Aorta (tissue), 5 donors: ENCODE data around the gene PRKAG1. TPM values are rescaled to one million over a fixed set of nuclear protein-coding genes. Genes with fewer than 3 reads are reported as not detected.

Experiments
- ATAC-seq: fragments of 200-7000 bp; cut with Tn5 transposase; one replicate; pipeline ENCODE4 v1.9.1; 2022; ENCODE audit warnings: moderate library complexity; ENCODE audit not compliant: low FRiP score
- DNase-seq, 2 donors: peaks; one replicate each; pipeline ENCODE4 v3.0.0-alpha.2; 2020
- H3K27ac ChIP-seq, 2 donors: one replicate each; pipeline ENCODE4 v1.5.1; 2013; ENCODE audit warnings: low read length in 2 of 2, mild to moderate bottlenecking in 2 of 2, moderate library complexity in 2 of 2, control low read depth in 1 of 2, inconsistent platforms in 1 of 2, low read depth in 1 of 2
- H3K27me3 ChIP-seq, 2 donors: one replicate each; pipeline ENCODE4 v1.6.1; 2013; ENCODE audit warnings: control low read depth in 1 of 2, low read length in 1 of 2, mild to moderate bottlenecking in 1 of 2, moderate library complexity in 1 of 2; ENCODE audit not compliant: insufficient read depth in 2 of 2, control insufficient read depth in 1 of 2
- H3K36me3 ChIP-seq, 2 donors: one replicate each; pipeline ENCODE4 v1.6.1; 2013; ENCODE audit warnings: control low read depth in 1 of 2, low read length in 1 of 2, mild to moderate bottlenecking in 1 of 2; ENCODE audit not compliant: insufficient read depth in 2 of 2, control insufficient read depth in 1 of 2
- H3K4me1 ChIP-seq, 2 donors: one replicate each; pipeline ENCODE4 v1.6.1; 2013; ENCODE audit warnings: low read length in 2 of 2, control low read depth in 1 of 2, mild to moderate bottlenecking in 1 of 2, moderate library complexity in 1 of 2; ENCODE audit not compliant: insufficient read depth in 2 of 2, control insufficient read depth in 1 of 2
- H3K4me3 ChIP-seq, 2 donors: one replicate each; pipeline ENCODE4 v1.5.1; 2013; ENCODE audit warnings: low read length in 2 of 2, control low read depth in 1 of 2, mild to moderate bottlenecking in 1 of 2
- H3K9me3 ChIP-seq: one replicate; pipeline ENCODE4 v1.6.1; 2013; ENCODE audit warnings: mild to moderate bottlenecking, low read length; ENCODE audit not compliant: control insufficient read depth
- WGBS, 2 donors: extraction: QIAGEN DNeasy Blood & Tissue Kit; methylation state at CpG; one replicate each; pipeline ENCODE4 v1.1.7; 2013; 5-methylcytosine and 5-hydroxymethylcytosine counted together
- intact Hi-C, 2 donors: fragments of 100-400 bp; cut with DNase I; formaldehyde crosslinking; loops; one replicate each; pipeline versions ENCODE4 v1.14.2 to v1.15.0; 2022
- polyA plus RNA-seq, 2 donors: library from polyadenylated mRNA; stranded (reverse); fragments of 200-250 nt; gene quantifications; one replicate each; pipeline ENCODE4 v1.2.3, GENCODE V29; 2013
- total RNA-seq, 2 donors: library from RNA; stranded (reverse); fragmentation: NEBNext Ultra II Directional; extraction: Animal tissue kit (Norgen Biotek cat#: 25700); gene quantifications; one replicate each; pipeline ENCODE4 v1.2.1, GENCODE V29; 2021
- donor health status: healthy with polysubstance abuse.
- donor health status: Bipolar disorder and iron deficiency.
- donor health status: DM: no; HTN: no; CAD: no.
- donor health status: DM: no; HTN: no; CAD: no.
- donor health status: DM: yes; HTN: yes; CAD: no.

Gene PRKAG1
- total and polyA plus RNA-seq, 4 donors = 44.8 to 57.1 (median 49.3) TPM

DNA sequence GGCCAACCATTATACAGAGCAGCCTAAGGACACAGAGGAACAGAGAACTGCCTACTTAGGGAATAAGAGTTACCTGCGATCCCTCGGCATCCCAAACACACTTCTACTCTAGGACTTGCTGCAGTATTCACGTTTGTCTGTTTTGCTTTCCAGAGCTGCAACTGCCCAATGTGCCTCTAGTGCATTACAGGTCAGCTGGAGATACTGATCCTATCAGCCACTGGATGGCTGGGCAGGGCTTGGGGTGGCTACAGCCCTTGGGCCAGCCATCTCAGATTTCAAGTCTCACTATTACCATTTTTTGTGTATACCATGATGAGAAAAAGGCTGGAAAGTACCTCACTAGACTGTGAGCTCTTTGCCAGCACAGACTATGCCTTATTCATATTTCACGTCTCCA lies 65.9 kb downstream of the PRKAG1 start:
- Histone ChIP-seq H3K9me3 (no peaks in the 10 kb centered on the region), H3K36me3 (peaks cover 0 to 3% of the 10 kb centered on the region in 2 donors), H3K4me3 (no peak overlapping the region), H3K4me1 (no peaks in the 10 kb centered on the region), H3K27ac (no peak overlapping the region), H3K27me3 (no peaks in the 10 kb centered on the region)
- DNase-seq (no peak), ATAC-seq (no peak)
- intact Hi-C loops = no loop called here
- WGBS, 2 donors = 83 to 84% methylated on average over 4 of the region's 4 CpGs

Other genes starting within 250 kb of the PRKAG1 start
- gene ADCY6, start 229.7 kb downstream of the PRKAG1 start, total RNA-seq = 10 to 100 TPM; 85.1 to 89.7 TPM
- gene ADCY6, start 229.7 kb downstream of the PRKAG1 start, polyA plus RNA-seq = 10 to 100 TPM; 12.9 to 67.5 TPM
- gene CACNB3, start 200.3 kb downstream of the PRKAG1 start, total RNA-seq = 10 to 100 TPM; 20.5 to 30.8 TPM
- 10 to 100 TPM in 1 of 2 donors, 1 to 10 TPM in 1; 7.3 to 39.3 TPM for gene CACNB3, start 200.3 kb downstream of the PRKAG1 start, polyA plus RNA-seq
- gene DDX23, start 166.6 kb downstream of the PRKAG1 start, total RNA-seq = 10 to 100 TPM; 52.2 to 77.2 TPM
- 10 to 100 TPM; 25.9 to 48.1 TPM for gene DDX23, start 166.6 kb downstream of the PRKAG1 start, polyA plus RNA-seq
- 1 to 10 TPM; 3.7 TPM for gene RND1, start 152.9 kb downstream of the PRKAG1 start, total RNA-seq
- under 1 TPM; 0.56 to 0.88 TPM for gene RND1, start 152.9 kb downstream of the PRKAG1 start, polyA plus RNA-seq
- 10 to 100 TPM; 35.7 to 41.4 TPM for gene FKBP11, start 93.3 kb downstream of the PRKAG1 start, total RNA-seq
- 10 to 100 TPM; 14.3 to 51.3 TPM for gene FKBP11, start 93.3 kb downstream of the PRKAG1 start, polyA plus RNA-seq
- gene ARF3, start 61.3 kb downstream of the PRKAG1 start, total RNA-seq = 100 to 1,000 TPM; 153 to 155 TPM
- gene ARF3, start 61.3 kb downstream of the PRKAG1 start, polyA plus RNA-seq = 10 to 100 TPM; 65.3 to 65.5 TPM
- gene WNT10B, start 47.0 kb downstream of the PRKAG1 start, total RNA-seq = 1 to 10 TPM in 1 of 2 donors, under 1 TPM in 1; 0.55 to 4.9 TPM
- not detected for gene WNT10B, start 47.0 kb downstream of the PRKAG1 start, polyA plus RNA-seq
- gene WNT1, start 40.5 kb downstream of the PRKAG1 start, total RNA-seq = not detected
- gene WNT1, start 40.5 kb downstream of the PRKAG1 start, polyA plus RNA-seq = not detected
- gene DDN, start 19.4 kb downstream of the PRKAG1 start, total RNA-seq = under 1 TPM in 1 of 2 donors, not detected in 1; 0.10 TPM
- under 1 TPM in 1 of 2 donors, not detected in 1; 0.50 TPM for gene DDN, start 19.4 kb downstream of the PRKAG1 start, polyA plus RNA-seq
- gene KMT2D, start 42.0 kb upstream of the PRKAG1 start, total RNA-seq = 10 to 100 TPM; 88.6 to 97.4 TPM
- 10 to 100 TPM; 11.5 to 14.4 TPM for gene KMT2D, start 42.0 kb upstream of the PRKAG1 start, polyA plus RNA-seq
- gene RHEBL1, start 51.2 kb upstream of the PRKAG1 start, total RNA-seq = 1 to 10 TPM in 1 of 2 donors, under 1 TPM in 1; 0.55 to 1.1 TPM
- gene RHEBL1, start 51.2 kb upstream of the PRKAG1 start, polyA plus RNA-seq = 1 to 10 TPM; 1.3 to 2.4 TPM
- 1 to 10 TPM; 1.3 to 3.6 TPM for gene DHH, start 76.0 kb upstream of the PRKAG1 start, total RNA-seq
- gene DHH, start 76.0 kb upstream of the PRKAG1 start, polyA plus RNA-seq = under 1 TPM in 1 of 2 donors, not detected in 1; 0.33 TPM
- gene LMBR1L, start 92.1 kb upstream of the PRKAG1 start, total RNA-seq = 100 to 1,000 TPM in 1 of 2 donors, 10 to 100 TPM in 1; 69.2 to 104 TPM
- 100 to 1,000 TPM in 1 of 2 donors, 1 to 10 TPM in 1; 5.6 to 160 TPM for gene LMBR1L, start 92.1 kb upstream of the PRKAG1 start, polyA plus RNA-seq
- 100 to 1,000 TPM; 403 to 813 TPM for gene TUBA1B, start 112.6 kb upstream of the PRKAG1 start, total RNA-seq
- 100 to 1,000 TPM; 619 to 672 TPM for gene TUBA1B, start 112.6 kb upstream of the PRKAG1 start, polyA plus RNA-seq
- 100 to 1,000 TPM; 148 to 253 TPM for gene TUBA1A, start 170.3 kb upstream of the PRKAG1 start, total RNA-seq
- 100 to 1,000 TPM; 102 to 172 TPM for gene TUBA1A, start 170.3 kb upstream of the PRKAG1 start, polyA plus RNA-seq
- gene TUBA1C, start 246.3 kb upstream of the PRKAG1 start, total RNA-seq = 100 to 1,000 TPM in 1 of 2 donors, 10 to 100 TPM in 1; 89.2 to 181 TPM
- 100 to 1,000 TPM; 163 to 191 TPM for gene TUBA1C, start 246.3 kb upstream of the PRKAG1 start, polyA plus RNA-seq